GM23338 (cell line): ENCODE results near the gene PDE4D. TPM values are rescaled to one million over a fixed set of nuclear protein-coding genes. Genes with fewer than 3 reads are reported as not detected.

ENCODE experiments used
- ATAC-seq: fragments of 200-7000 bp; cut with Tn5 transposase; 3 replicates; pipeline ENCODE4 v1.9.1; 2020
- DNase-seq: peaks from one replicate; pipeline ENCODE4 v3.0.0-alpha.2; 2015; ENCODE audit warnings: low spot score
- H2AFZ ChIP-seq: fragments of 200-600 bp; sonication (generic); 2 replicates; pipeline ENCODE4 v1.8.0; 2016; ENCODE audit warnings: antibody characterized with exemption, mild to moderate bottlenecking, moderate library complexity
- H3F3A ChIP-seq: fragments of 200-600 bp; sonication (generic); replicated peaks from 2 replicates; pipeline ENCODE4 v1.8.0; 2017; ENCODE audit warnings: antibody characterized with exemption, mixed run types, low read depth
- H3K27ac ChIP-seq: fragments of 200-600 bp; sonication (generic); 2 replicates; pipeline ENCODE4 v1.6.1; 2016; ENCODE audit warnings: low read depth
- H3K27me3 ChIP-seq: fragments of 200-600 bp; sonication (generic); 2 replicates; pipeline ENCODE4 v1.8.0; 2016; ENCODE audit warnings: mild to moderate bottlenecking, mixed run types, moderate library complexity; ENCODE audit not compliant: insufficient read depth
- H3K36me3 ChIP-seq: fragments of 200-600 bp; sonication (generic); 2 replicates; pipeline ENCODE4 v1.8.0; 2016; ENCODE audit warnings: mild to moderate bottlenecking; ENCODE audit not compliant: insufficient read depth
- H3K4me1 ChIP-seq: fragments of 200-600 bp; sonication (generic); 2 replicates; pipeline ENCODE4 v1.8.0; 2016; ENCODE audit warnings: mild to moderate bottlenecking, moderate library complexity; ENCODE audit not compliant: insufficient read depth
- H3K4me2 ChIP-seq: fragments of 200-600 bp; sonication (generic); 2 replicates; pipeline ENCODE4 v1.7.1; 2017; ENCODE audit warnings: mixed run types
- H3K4me3 ChIP-seq: fragments of 200-600 bp; sonication (generic); 2 replicates; pipeline ENCODE4 v1.6.1; 2016; ENCODE audit warnings: mixed run types
- H3K79me2 ChIP-seq: fragments of 200-600 bp; sonication (generic); replicated peaks from 2 replicates; pipeline ENCODE4 v1.8.0; 2017; ENCODE audit warnings: mild to moderate bottlenecking; ENCODE audit not compliant: insufficient read depth
- H3K9me2 ChIP-seq: fragments of 200-600 bp; sonication (generic); 2 replicates; pipeline ENCODE4 v1.8.0; 2017; ENCODE audit not compliant: insufficient read depth
- H4K20me1 ChIP-seq: fragments of 200-600 bp; sonication (generic); replicated peaks from 2 replicates; pipeline ENCODE4 v1.8.0; 2017; ENCODE audit warnings: mild to moderate bottlenecking; ENCODE audit not compliant: insufficient read depth
- H3K27ac Mint-ChIP-seq: 2 replicates; pipeline ENCODE4 v1.8.0; 2020; ENCODE audit warnings: inconsistent platforms, mild to moderate bottlenecking, moderate library complexity, mixed read lengths
- H3K27me3 Mint-ChIP-seq: 3 replicates; pipeline ENCODE4 v1.8.0; 2022; ENCODE audit warnings: low read depth, mild to moderate bottlenecking, moderate library complexity, mixed read lengths, inconsistent platforms; ENCODE audit not compliant: insufficient read depth, poor library complexity
- H3K36me3 Mint-ChIP-seq: 3 replicates; pipeline ENCODE4 v1.8.0; 2021; ENCODE audit warnings: low read depth, mild to moderate bottlenecking, inconsistent platforms, moderate library complexity, mixed read lengths
- H3K4me1 Mint-ChIP-seq: 3 replicates; pipeline ENCODE4 v1.8.0; 2020; ENCODE audit warnings: mild to moderate bottlenecking, inconsistent platforms, mixed read lengths
- H3K4me3 Mint-ChIP-seq: 3 replicates; pipeline ENCODE4 v1.8.0; 2021; ENCODE audit warnings: moderate library complexity, mild to moderate bottlenecking, inconsistent platforms, mixed read lengths
- H3K9me3 Mint-ChIP-seq: 3 replicates; pipeline ENCODE4 v1.8.0; 2020; ENCODE audit warnings: moderate library complexity, mild to moderate bottlenecking, inconsistent platforms, mixed read lengths
- CREB1 ChIP-seq: fragments of 250-450 bp; sonication (Bioruptor Pico); IDR thresholded peaks from 2 replicates; pipeline ENCODE4 v1.5.0; 2020; ENCODE audit warnings: low read depth, mild to moderate bottlenecking, moderate library complexity
- CTCF ChIP-seq, 2 experiments: fragments of 200-600 bp in 1 of 2; sonication (generic) in 1 of 2; conservative IDR thresholded peaks; 2 replicates each; pipeline versions ENCODE4 v1.5.1 to v1.6.1; 2016 to 2017; ENCODE audit warnings: antibody characterized with exemption in 2 of 2, low read depth in 2 of 2, mild to moderate bottlenecking in 2 of 2, moderate library complexity in 1 of 2
- ETS1 ChIP-seq: IDR thresholded peaks from 2 replicates; pipeline ENCODE4 v1.6.1; 2016; ENCODE audit warnings: antibody characterized with exemption
- EZH2 ChIP-seq: fragments of 200-600 bp; sonication (generic); IDR thresholded peaks from one replicate; pipeline ENCODE4 v1.8.0; 2017; ENCODE audit warnings: antibody characterized with exemption, mild to moderate bottlenecking, low read depth; ENCODE audit not compliant: unreplicated experiment
- EZH2phosphoT487 ChIP-seq: fragments of 200-600 bp; sonication (generic); IDR thresholded peaks from one replicate; pipeline ENCODE4 v1.8.1; 2018; ENCODE audit warnings: antibody characterized with exemption; ENCODE audit not compliant: unreplicated experiment
- JUNB ChIP-seq: IDR thresholded peaks from one replicate; pipeline ENCODE4 v1.6.1; 2016; ENCODE audit warnings: antibody characterized with exemption; ENCODE audit not compliant: unreplicated experiment
- NANOG ChIP-seq: IDR thresholded peaks from 2 replicates; pipeline ENCODE4 v1.6.1; 2016; ENCODE audit warnings: antibody characterized with exemption, borderline replicate concordance
- POLR2AphosphoS5 ChIP-seq: IDR thresholded peaks from 2 replicates; pipeline ENCODE4 v1.6.1; 2016; ENCODE audit warnings: antibody characterized with exemption, low read depth
- REST ChIP-seq: IDR thresholded peaks from one replicate; pipeline ENCODE4 v1.6.1; 2018; ENCODE audit warnings: antibody characterized with exemption; ENCODE audit not compliant: unreplicated experiment
- STAT1 ChIP-seq: IDR thresholded peaks from one replicate; pipeline ENCODE4 v1.6.1; 2016; ENCODE audit warnings: antibody characterized with exemption; ENCODE audit not compliant: unreplicated experiment
- ZNF114 ChIP-seq: fragments of 250-450 bp; sonication (Bioruptor Pico); IDR thresholded peaks from 2 replicates; pipeline ENCODE4 v1.5.0; 2020; ENCODE audit warnings: mild to moderate bottlenecking, moderate library complexity
- ZNF331 ChIP-seq: fragments of 250-450 bp; sonication (Bioruptor Pico); IDR thresholded peaks from 2 replicates; pipeline ENCODE4 v1.5.0; 2020; ENCODE audit warnings: low read depth, mild to moderate bottlenecking, moderate library complexity
- polyA plus RNA-seq: library from polyadenylated mRNA; unstranded; fragments of >200 nt; fragmentation: Nextera tagmentation; extraction: Ambion mirVana; gene quantifications from 2 replicates; pipeline ENCODE4 v1.2.1, GENCODE V29; 2016
- total RNA-seq: library from RNA; depleted of rRNA; stranded (reverse); fragments of >200 nt; shearing (Covaris generic); gene quantifications from 2 replicates; pipeline ENCODE4 v1.2.3, GENCODE V29; 2014

Gene PDE4D
- total and polyA plus RNA-seq, 2 experiments from 2014 or later: 2.1 to 4.7 TPM

- TF ChIP-seq ZNF114 (CRISPR knock-in tag) (no peak), REST (no peak)
Observed at GRCh38 chr5:59095480-59095879, 798.0 kb downstream of the PDE4D start (continued).

- Mint-ChIP-seq H3K27ac (no peak overlapping the region), H3K4me3 (no peak overlapping the region), H3K4me1 (peaks cover 8% of the 10 kb centered on the region), H3K27me3 (peaks cover 2% of the 10 kb centered on the region), H3K36me3 (no peaks in the 10 kb centered on the region), H3K9me3 (no peaks in the 10 kb centered on the region)
- Histone ChIP-seq H3F3A (no peaks in the 10 kb centered on the region), H3K27me3 (no peaks in the 10 kb centered on the region), H2AFZ (no peak overlapping the region), H3K4me1 (peaks cover 10% of the 10 kb centered on the region; the same call in 1 of the 2 replicates), H4K20me1 (no peaks in the 10 kb centered on the region), H3K4me2 (no peak overlapping the region), H3K79me2 (no peaks in the 10 kb centered on the region), H3K9me2 (no peaks in the 10 kb centered on the region), H3K4me3 (no peak overlapping the region), H3K27ac (no peak overlapping the region), H3K36me3 (no peaks in the 10 kb centered on the region)
- ATAC-seq (no peak), DNase-seq (no peak)
- TF ChIP-seq CTCF (conservative IDR thresholded peaks at IDR 0.05; ENCODE audit: low read depth in 2 of 2) (no peak), NANOG (no peak), JUNB (no peak), ZNF331 (CRISPR knock-in tag) (no peak), POLR2AphosphoS5 (no peak), CREB1 (CRISPR knock-in tag) (no peak), ETS1 (no peak), ZNF114 (CRISPR knock-in tag) (no peak), EZH2phosphoT487 (no peak), STAT1 (no peak), REST (no peak), EZH2 (no peak)
Observed at GRCh38 chr5:59094864-59095263, 798.7 kb downstream of the PDE4D start.
